IMR-90 (cell line): Measurements from ENCODE around the gene CACNA2D4. TPM values are rescaled to one million over a fixed set of nuclear protein-coding genes. Genes with fewer than 3 reads are reported as not detected.

Source experiments
- ATAC-seq: fragments of 200-7000 bp; cut with Tn5 transposase; 2 replicates; pipeline ENCODE4 v1.9.1; 2020; ENCODE audit warnings: low read depth, mild to moderate bottlenecking, moderate library complexity
- BruUV-seq: library from RNA; stranded (reverse); fragments of 400-500 nt; replicated peaks from 2 replicates; lab custom pipeline; 2021; lab: Mats Ljungman, UMichigan
- CTCF ChIA-PET: fragments of 300-600 bp; formaldehyde crosslinking; extraction: SDS; loops from one replicate; lab custom pipeline; 2021; ENCODE audit warnings: antibody characterized with exemption; lab: Yijun Ruan, JAX
- POLR2A ChIA-PET: fragments of 300-600 bp; sonication (Branson Sonifier 250); formaldehyde crosslinking; loops from one replicate; lab custom pipeline; 2022; ENCODE audit warnings: antibody characterized with exemption; ENCODE audit not compliant: unreplicated experiment; lab: Charles Lee
- DNase-seq: peaks from one replicate; pipeline ENCODE4 v3.0.0; 2013
- H2AFZ ChIP-seq: replicated peaks from 2 replicates; pipeline ENCODE3; 2013; ENCODE audit warnings: low read length, mild to moderate bottlenecking; ENCODE audit not compliant: poor library complexity
- H2AK5ac ChIP-seq: 2 replicates; pipeline ENCODE4 v1.6.1; 2013; ENCODE audit warnings: low read depth, low read length, inconsistent platforms
- H2AK9ac ChIP-seq: replicated peaks from 2 replicates; pipeline ENCODE3; 2013; ENCODE audit warnings: mild to moderate bottlenecking, low read depth, low read length, moderate library complexity; ENCODE audit not compliant: poor library complexity
- H2BK120ac ChIP-seq: 2 replicates; pipeline ENCODE4 v1.6.1; 2013; ENCODE audit warnings: low read depth, low read length, inconsistent platforms
- H2BK15ac ChIP-seq: 3 replicates; pipeline ENCODE4 v1.6.1; 2013; ENCODE audit warnings: low read depth, low read length, inconsistent platforms
- H2BK20ac ChIP-seq: 2 replicates; pipeline ENCODE4 v1.6.1; 2013; ENCODE audit warnings: low read depth, mild to moderate bottlenecking, inconsistent platforms, low read length, moderate library complexity
- H2BK5ac ChIP-seq: 2 replicates; pipeline ENCODE4 v1.6.1; 2013; ENCODE audit warnings: mild to moderate bottlenecking, low read depth, low read length, inconsistent platforms; ENCODE audit not compliant: poor library complexity, severe bottlenecking
- H3K14ac ChIP-seq: replicated peaks from 2 replicates; pipeline ENCODE4 v1.6.1; 2013; ENCODE audit warnings: low read depth, low read length, inconsistent platforms
- H3K18ac ChIP-seq: 2 replicates; pipeline ENCODE4 v1.6.1; 2013; ENCODE audit warnings: low read depth, low read length, control low read depth
- H3K23ac ChIP-seq: 2 replicates; pipeline ENCODE4 v1.6.1; 2013; ENCODE audit warnings: low read depth, low read length, inconsistent platforms
- H3K27ac ChIP-seq: 2 replicates; pipeline ENCODE4 v1.5.1; 2013; ENCODE audit warnings: mild to moderate bottlenecking, control low read depth, low read length; ENCODE audit not compliant: insufficient read depth
- H3K27me3 ChIP-seq: 2 replicates; pipeline ENCODE4 v1.6.1; 2013; ENCODE audit warnings: low read length; ENCODE audit not compliant: control insufficient read depth, insufficient read depth
- H3K36me3 ChIP-seq: 2 replicates; pipeline ENCODE4 v1.6.1; 2013; ENCODE audit warnings: low read length, mixed read lengths; ENCODE audit not compliant: control insufficient read depth, insufficient read depth
- H3K4ac ChIP-seq: 2 replicates; pipeline ENCODE4 v1.6.1; 2013; ENCODE audit warnings: low read depth, low read length, inconsistent platforms
- H3K4me1 ChIP-seq: 2 replicates; pipeline ENCODE4 v1.6.1; 2013; ENCODE audit warnings: low read length, mixed read lengths; ENCODE audit not compliant: control insufficient read depth, insufficient read depth
- H3K4me2 ChIP-seq: 2 replicates; pipeline ENCODE4 v1.6.1; 2013; ENCODE audit warnings: low read depth, mild to moderate bottlenecking, control low read depth, low read length, moderate library complexity
- H3K4me3 ChIP-seq: 2 replicates; pipeline ENCODE4 v1.5.1; 2013; ENCODE audit warnings: low read depth, mild to moderate bottlenecking, control low read depth, low read length, moderate library complexity; ENCODE audit not compliant: insufficient read depth
- H3K56ac ChIP-seq: 2 replicates; pipeline ENCODE4 v1.6.1; 2013; ENCODE audit warnings: low read length, inconsistent platforms; ENCODE audit not compliant: insufficient read depth; ENCODE audit errors: extremely low read depth
- H3K79me1 ChIP-seq, 2 experiments: 2 replicates each; pipeline ENCODE4 v1.6.1; 2013; ENCODE audit warnings: low read length in 2 of 2, inconsistent platforms in 1 of 2, low read depth in 1 of 2
- H3K9ac ChIP-seq: 2 replicates; pipeline ENCODE4 v1.6.1; 2013; ENCODE audit warnings: low read depth, low read length, control low read depth
- H3K9me1 ChIP-seq: 2 replicates; pipeline ENCODE4 v1.6.1; 2013; ENCODE audit warnings: low read length, inconsistent platforms; ENCODE audit not compliant: insufficient read depth
- H3K9me3 ChIP-seq: 2 replicates; pipeline ENCODE4 v1.6.1; 2013; ENCODE audit warnings: low read length; ENCODE audit not compliant: control insufficient read depth, insufficient read depth
- H4K20me1 ChIP-seq: 2 replicates; pipeline ENCODE4 v1.6.1; 2013; ENCODE audit warnings: low read length, inconsistent platforms; ENCODE audit not compliant: insufficient read depth
- H4K5ac ChIP-seq: 2 replicates; pipeline ENCODE4 v1.6.1; 2013; ENCODE audit warnings: mild to moderate bottlenecking, low read depth, low read length, control low read depth
- H4K8ac ChIP-seq, 2 experiments: 2 replicates each; pipeline ENCODE4 v1.6.1; 2013; ENCODE audit warnings: low read depth in 2 of 2, low read length in 2 of 2, control low read depth in 1 of 2, inconsistent platforms in 1 of 2
- H4K91ac ChIP-seq: 2 replicates; pipeline ENCODE4 v1.6.1; 2013; ENCODE audit warnings: low read depth, low read length, inconsistent platforms; ENCODE audit not compliant: insufficient read depth
- BHLHE40 ChIP-seq: fragments of 150-350 bp; IDR thresholded peaks from 2 replicates; pipeline ENCODE4 v1.6.1; 2016; ENCODE audit warnings: mild to moderate bottlenecking, low read depth, low read length
- CEBPB ChIP-seq: IDR thresholded peaks from 2 replicates; pipeline ENCODE4 v1.6.1; 2012; ENCODE audit warnings: low read depth, low read length, improper control_type of control experiment
- CHD1 ChIP-seq: IDR thresholded peaks from 2 replicates; pipeline ENCODE4 v1.6.1; 2012; ENCODE audit warnings: low read depth, low read length, improper control_type of control experiment
- ELK1 ChIP-seq: fragments of 150-350 bp; IDR thresholded peaks from 2 replicates; pipeline ENCODE4 v1.6.1; 2016; ENCODE audit warnings: low read depth, mild to moderate bottlenecking, low read length, moderate library complexity, borderline replicate concordance
- FOS ChIP-seq: fragments of 150-350 bp; IDR thresholded peaks from 2 replicates; pipeline ENCODE4 v1.6.1; 2016; ENCODE audit warnings: low read depth, low read length
- MAFK ChIP-seq: IDR thresholded peaks from 2 replicates; pipeline ENCODE4 v1.6.1; 2012; ENCODE audit warnings: low read depth, low read length, improper control_type of control experiment
- MAZ ChIP-seq: IDR thresholded peaks from 2 replicates; pipeline ENCODE4 v1.6.1; 2012; ENCODE audit warnings: low read depth, mild to moderate bottlenecking, low read length, improper control_type of control experiment, moderate library complexity, borderline replicate concordance
- MXI1 ChIP-seq: IDR thresholded peaks from 2 replicates; pipeline ENCODE4 v1.6.1; 2012; ENCODE audit warnings: low read depth, mild to moderate bottlenecking, low read length, moderate library complexity, borderline replicate concordance
- POLR2A ChIP-seq: IDR thresholded peaks from 2 replicates; pipeline ENCODE4 v1.6.1; 2012; ENCODE audit warnings: mild to moderate bottlenecking, low read depth, low read length
- RAD21 ChIP-seq: IDR thresholded peaks from 2 replicates; pipeline ENCODE4 v1.6.1; 2012; ENCODE audit warnings: low read length, improper control_type of control experiment
- RFX5 ChIP-seq: IDR thresholded peaks from 2 replicates; pipeline ENCODE4 v1.8.0; 2012; ENCODE audit warnings: low read depth, mild to moderate bottlenecking, low read length, moderate library complexity
- SMC3 ChIP-seq: fragments of 150-350 bp; IDR thresholded peaks from 2 replicates; pipeline ENCODE4 v1.6.1; 2016; ENCODE audit warnings: low read depth, mild to moderate bottlenecking, antibody characterized with exemption, low read length, moderate library complexity
- USF2 ChIP-seq: fragments of 150-350 bp; IDR thresholded peaks from 2 replicates; pipeline ENCODE4 v1.6.1; 2017; ENCODE audit warnings: mild to moderate bottlenecking, antibody characterized with exemption, low read length, low read depth
- WGBS, 2 experiments: methylation state at CpG; one replicate each; pipeline versions ENCODE4 v1.1.5 to v1.1.7; 2013; ENCODE audit warnings: missing lambda C conversion rate in 2 of 2; ENCODE audit not compliant: insufficient read length in 1 of 2; ENCODE audit errors: extremely low coverage in 2 of 2; 5-methylcytosine and 5-hydroxymethylcytosine counted together
- dilution Hi-C: fragments of 300-500 bp; cut with HindIII; formaldehyde crosslinking; loops from one replicate; pipeline ENCODE4 v1.14.3; 2018; ENCODE audit warnings: low sequenced_read_pairs; ENCODE audit not compliant: unreplicated experiment
- in situ Hi-C: fragments of 300-500 bp; cut with MboI; formaldehyde crosslinking; loops from 3 replicates; pipeline ENCODE4 v1.14.3; 2019; ENCODE audit warnings: low sequenced_read_pairs, inconsistent platforms, mixed read lengths
- intact Hi-C: fragments of 100-400 bp; cut with micrococcal nuclease; formaldehyde crosslinking; loops from 2 replicates; pipeline ENCODE4 v1.10.0; 2022
- polyA plus RNA-seq, 3 experiments: library from polyadenylated mRNA; depleted of rRNA; stranded (reverse); fragments of >200 nt; gene quantifications; 2 replicates each; pipeline ENCODE4 v1.2.3, GENCODE V29; 2012; ENCODE audit warnings: low replicate concordance in 1 of 3
- total RNA-seq: library from RNA; depleted of rRNA; stranded (reverse); fragments of >200 nt; gene quantifications from 2 replicates; pipeline ENCODE4 v1.2.3, GENCODE V29; 2012

The CACNA2D4 gene
- total and polyA plus RNA-seq, 2 of the 4 experiments (the other 2 are of a cell fraction), result 0.18 to 0.22 TPM

DNA sequence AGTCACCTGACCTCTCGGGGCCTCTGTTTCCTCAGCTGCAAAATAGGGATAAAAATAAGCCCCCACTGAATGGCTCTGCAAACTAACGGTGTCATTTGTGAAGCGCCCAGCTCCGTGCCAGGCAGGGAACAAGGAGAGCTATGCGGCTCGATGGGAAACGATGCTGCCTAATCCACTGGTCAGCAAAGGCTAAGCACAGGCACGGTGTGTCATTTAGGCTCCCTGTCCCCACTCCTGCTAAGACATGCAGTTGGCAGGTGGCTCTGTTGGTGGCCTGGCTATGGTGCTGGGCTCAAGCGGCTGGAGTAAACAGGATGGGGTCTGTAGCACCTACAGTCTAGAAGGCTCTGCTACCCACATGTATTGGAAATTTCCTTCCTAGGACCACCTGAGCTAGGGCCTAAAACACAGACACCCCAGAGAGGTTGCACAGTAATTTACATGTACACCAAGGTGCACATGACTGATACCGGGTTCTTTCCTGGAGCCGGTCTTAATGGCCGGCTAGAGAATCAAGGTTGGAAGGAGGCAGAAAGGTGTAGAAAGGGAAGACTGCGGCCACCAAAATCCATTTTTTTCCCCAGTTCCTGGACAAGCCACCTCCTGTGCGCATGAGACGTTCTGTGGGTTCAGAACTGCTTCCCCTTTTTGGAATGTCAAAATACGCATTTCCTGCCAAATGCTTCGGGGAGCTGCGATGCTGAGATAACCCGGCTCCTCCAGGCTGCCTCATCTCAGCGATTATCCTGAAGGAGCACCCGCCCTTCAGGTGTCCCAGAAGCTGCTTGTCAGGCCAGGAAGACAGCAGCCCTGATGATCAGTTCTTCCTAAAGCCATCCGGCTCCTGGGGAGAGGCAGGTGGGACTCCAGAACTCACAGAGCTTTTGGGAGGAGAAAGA lies 1.0 kb downstream of the CACNA2D4 start:
- no peak for ATAC-seq
- H3K18ac ChIP-seq, result no peak overlapping the region
- no peak overlapping the region for H2AK9ac ChIP-seq
- H2BK20ac ChIP-seq, result no peak overlapping the region
- in situ Hi-C loops, result no loop called here
- peaks cover 66% of the 10 kb centered on the region for H3K27me3 ChIP-seq
- no peaks in the 10 kb centered on the region for H3K79me1 ChIP-seq
- H2AFZ ChIP-seq, result no peak overlapping the region
- no peak overlapping the region for H4K8ac ChIP-seq
- no TSS peak for BruUV-seq
- TF ChIP-seq SMC3 (no peak), RFX5 (no peak), FOS (no peak), BHLHE40 (no peak), MXI1 (no peak), MAZ (no peak), CEBPB (no peak), CHD1 (no peak), POLR2A (no peak), ELK1 (no peak), RAD21 (no peak), USF2 (no peak), MAFK (no peak)
- H3K9me3 ChIP-seq, result no peaks in the 10 kb centered on the region
- H4K20me1 ChIP-seq, result no peaks in the 10 kb centered on the region
- intact Hi-C loops, result no loop called here
- H3K4me1 ChIP-seq, result no peaks in the 10 kb centered on the region
- no peak overlapping the region for H3K4ac ChIP-seq
- dilution Hi-C loops, result no loop called here
- no peaks in the 10 kb centered on the region for H3K9me1 ChIP-seq
- H2BK5ac ChIP-seq, result no peak overlapping the region
- H3K36me3 ChIP-seq, result no peaks in the 10 kb centered on the region
- H2BK120ac ChIP-seq, result no peak overlapping the region
- no peak for DNase-seq
- H3K23ac ChIP-seq, result no peak overlapping the region
- H3K9ac ChIP-seq, result no peak overlapping the region
- no peak overlapping the region for H4K91ac ChIP-seq
- H3K56ac ChIP-seq, result no peak overlapping the region
- no peak overlapping the region for H3K4me2 ChIP-seq
- CTCF ChIA-PET, result no interaction called here
- no peak overlapping the region for H2AK5ac ChIP-seq
- no peak overlapping the region for H2BK15ac ChIP-seq
- H4K5ac ChIP-seq, result no peak overlapping the region
- no peak overlapping the region for H3K4me3 ChIP-seq
- WGBS, 2 experiments, result 68% methylated on average over 14 of the region's 22 CpGs; no CpG with 5 or more reads in 1 of the 2 experiments
- POLR2A ChIA-PET, result no interaction called here
- no peak overlapping the region for H3K27ac ChIP-seq
- H3K14ac ChIP-seq, result no peak overlapping the region
